ENCODE results near the gene DHRS4L2.

DNA sequence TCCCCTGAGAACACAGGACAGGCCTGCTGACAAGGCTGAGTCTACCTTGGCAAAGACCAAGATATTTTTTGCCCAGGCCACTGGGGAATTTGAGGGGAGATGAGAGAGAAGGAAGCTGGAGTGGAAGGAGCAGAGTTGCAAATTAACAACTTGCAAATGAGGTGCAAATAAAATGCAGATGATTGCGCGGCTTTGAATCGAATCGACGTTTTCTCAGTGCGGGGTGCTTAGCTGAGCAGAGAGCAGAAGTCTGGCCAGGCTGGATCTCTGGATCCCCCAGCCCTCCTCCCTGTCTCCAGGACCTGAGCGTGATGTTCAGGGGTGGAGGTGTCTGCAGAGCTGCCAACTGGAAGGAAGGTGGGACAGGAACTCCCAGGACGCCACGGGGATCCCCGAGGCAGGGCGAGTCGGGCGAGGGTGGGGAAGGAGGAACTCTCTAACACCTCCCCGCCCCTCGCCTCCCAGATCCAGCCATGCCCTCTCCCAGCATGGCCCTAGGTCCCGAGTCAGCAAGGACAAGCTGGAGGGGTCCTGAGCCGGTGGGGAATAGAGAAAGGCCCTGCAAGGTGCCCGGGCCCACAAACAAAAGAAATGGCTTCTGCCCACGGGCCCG, 62.6 kb downstream of the DHRS4L2 start:
- TF ChIP-seq, protein P1, sequence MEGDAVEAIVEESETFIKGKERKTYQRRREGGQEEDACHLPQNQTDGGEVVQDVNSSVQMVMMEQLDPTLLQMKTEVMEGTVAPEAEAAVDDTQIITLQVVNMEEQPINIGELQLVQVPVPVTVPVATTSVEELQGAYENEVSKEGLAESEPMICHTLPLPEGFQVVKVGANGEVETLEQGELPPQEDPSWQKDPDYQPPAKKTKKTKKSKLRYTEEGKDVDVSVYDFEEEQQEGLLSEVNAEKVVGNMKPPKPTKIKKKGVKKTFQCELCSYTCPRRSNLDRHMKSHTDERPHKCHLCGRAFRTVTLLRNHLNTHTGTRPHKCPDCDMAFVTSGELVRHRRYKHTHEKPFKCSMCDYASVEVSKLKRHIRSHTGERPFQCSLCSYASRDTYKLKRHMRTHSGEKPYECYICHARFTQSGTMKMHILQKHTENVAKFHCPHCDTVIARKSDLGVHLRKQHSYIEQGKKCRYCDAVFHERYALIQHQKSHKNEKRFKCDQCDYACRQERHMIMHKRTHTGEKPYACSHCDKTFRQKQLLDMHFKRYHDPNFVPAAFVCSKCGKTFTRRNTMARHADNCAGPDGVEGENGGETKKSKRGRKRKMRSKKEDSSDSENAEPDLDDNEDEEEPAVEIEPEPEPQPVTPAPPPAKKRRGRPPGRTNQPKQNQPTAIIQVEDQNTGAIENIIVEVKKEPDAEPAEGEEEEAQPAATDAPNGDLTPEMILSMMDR (IDR thresholded peaks at IDR 0.05; ENCODE audit: low read depth, low read length) = no peak
- TF ChIP-seq POLR2A (IDR thresholded peaks at IDR 0.05; ENCODE audit: extremely low read depth, insufficient read length) (no peak), MAX (IDR thresholded peaks at IDR 0.05; ENCODE audit: low read depth, low read length) (no peak)

All from NB4 (cell line).